Upper lobe of left lung (tissue), 6 donors: ENCODE measurements around the gene ZNF14. TPM values are rescaled to one million over a fixed set of nuclear protein-coding genes. Genes with fewer than 3 reads are reported as not detected.

Source experiments
- ATAC-seq, 2 donors: fragments of 200-7000 bp; cut with Tn5 transposase; one replicate each; pipeline ENCODE4 v1.9.1; 2022; ENCODE audit warnings: mild to moderate bottlenecking in 2 of 2, moderate library complexity in 2 of 2; ENCODE audit not compliant: low FRiP score in 2 of 2
- DNase-seq, 2 donors: peaks; one replicate each; pipeline ENCODE4 v3.0.0-alpha.2; 2019 to 2020
- H3K27ac ChIP-seq, 4 donors: fragments of 200-600 bp; sonication (generic); one replicate each; pipeline ENCODE4 v1.5.1; 2016 to 2019
- H3K27me3 ChIP-seq, 4 donors: fragments of 200-600 bp; sonication (generic); one replicate each; pipeline ENCODE4 v1.5.1; 2017 to 2019
- H3K36me3 ChIP-seq, 4 donors: fragments of 200-600 bp; sonication (generic); one replicate each; pipeline ENCODE4 v1.5.1; 2016 to 2019
- H3K4me1 ChIP-seq, 4 donors: fragments of 200-600 bp; sonication (generic); one replicate each; pipeline ENCODE4 v1.5.1; 2018 to 2019
- H3K4me3 ChIP-seq, 4 donors: fragments of 200-600 bp; sonication (generic); one replicate each; pipeline ENCODE4 v1.5.1; 2017 to 2019; ENCODE audit warnings: mild to moderate bottlenecking in 2 of 4, moderate library complexity in 1 of 4
- H3K9me3 ChIP-seq, 4 donors: fragments of 200-600 bp; sonication (generic); one replicate each; pipeline ENCODE4 v1.5.1; 2018 to 2019
- EP300 ChIP-seq, 4 donors: sonication (generic); formaldehyde crosslinking; IDR thresholded peaks; one replicate each; pipeline ENCODE4 v1.5.1; 2017; ENCODE audit warnings: antibody characterized with exemption in 4 of 4, control low read depth in 2 of 4
- POLR2A ChIP-seq, 4 donors: fragments of 450-650 bp; IDR thresholded peaks; one replicate each; pipeline ENCODE4 v1.5.1; 2016 to 2017; ENCODE audit warnings: antibody characterized with exemption in 4 of 4, mild to moderate bottlenecking in 2 of 4
- POLR2AphosphoS5 ChIP-seq, 2 donors: sonication (generic); formaldehyde crosslinking; IDR thresholded peaks; one replicate each; pipeline ENCODE4 v1.5.1; 2017; ENCODE audit warnings: antibody characterized with exemption in 2 of 2
- WGBS, 2 donors: methylation state at CpG; one replicate each; pipeline ENCODE4 v1.1.5; 2017 to 2018; 5-methylcytosine and 5-hydroxymethylcytosine counted together
- total RNA-seq, 6 donors: library from RNA; depleted of rRNA in 4 of 6; stranded (reverse); fragments of >200 nt in 4 of 6; gene quantifications; one replicate each; pipeline versions ENCODE4 v1.1.0 to v1.2.1, GENCODE V29; 2016 to 2021
- TF ChIP-seq, protein P1 (sequence below), 6 experiments: fragments of 450-650 bp in 4 of 6; fragments of 200-600 bp in 2 of 6; sonication (generic) in 2 of 6; IDR thresholded peaks; one replicate each; pipeline ENCODE4 v1.5.1; 2016 to 2019; ENCODE audit warnings: antibody characterized with exemption in 6 of 6
- donor health status: DM: no; HTN: no; CAD: no; lungs with moderate emphysema.
- donor health status: DM: no; HTN: yes; CAD: no; lungs with severe emphysema.

Gene ZNF14
- total RNA-seq, 6 donors from 2014 or later, result 4.7 to 13.6 (median 5.1) TPM

- ATAC-seq, result no peak
- TF ChIP-seq POLR2A (IDR thresholded peaks at IDR 0.05) (no peak), EP300 (IDR thresholded peaks at IDR 0.05) (no peak), POLR2AphosphoS5 (IDR thresholded peaks at IDR 0.05) (no peak)
- TF ChIP-seq, protein P1, sequence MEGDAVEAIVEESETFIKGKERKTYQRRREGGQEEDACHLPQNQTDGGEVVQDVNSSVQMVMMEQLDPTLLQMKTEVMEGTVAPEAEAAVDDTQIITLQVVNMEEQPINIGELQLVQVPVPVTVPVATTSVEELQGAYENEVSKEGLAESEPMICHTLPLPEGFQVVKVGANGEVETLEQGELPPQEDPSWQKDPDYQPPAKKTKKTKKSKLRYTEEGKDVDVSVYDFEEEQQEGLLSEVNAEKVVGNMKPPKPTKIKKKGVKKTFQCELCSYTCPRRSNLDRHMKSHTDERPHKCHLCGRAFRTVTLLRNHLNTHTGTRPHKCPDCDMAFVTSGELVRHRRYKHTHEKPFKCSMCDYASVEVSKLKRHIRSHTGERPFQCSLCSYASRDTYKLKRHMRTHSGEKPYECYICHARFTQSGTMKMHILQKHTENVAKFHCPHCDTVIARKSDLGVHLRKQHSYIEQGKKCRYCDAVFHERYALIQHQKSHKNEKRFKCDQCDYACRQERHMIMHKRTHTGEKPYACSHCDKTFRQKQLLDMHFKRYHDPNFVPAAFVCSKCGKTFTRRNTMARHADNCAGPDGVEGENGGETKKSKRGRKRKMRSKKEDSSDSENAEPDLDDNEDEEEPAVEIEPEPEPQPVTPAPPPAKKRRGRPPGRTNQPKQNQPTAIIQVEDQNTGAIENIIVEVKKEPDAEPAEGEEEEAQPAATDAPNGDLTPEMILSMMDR (IDR thresholded peaks at IDR 0.05), result no peak
- no peaks in the 10 kb centered on the region for H3K27me3 ChIP-seq
- no peaks in the 10 kb centered on the region for H3K4me1 ChIP-seq
- 73 to 81% methylated on average over 5 to 12 of the region's 17 CpGs for WGBS, 2 donors
- no peak overlapping the region for H3K27ac ChIP-seq
- no peaks in the 10 kb centered on the region for H3K9me3 ChIP-seq
- peak in 1 of 2 donors; percentile 59 for DNase-seq
- no peak overlapping the region for H3K4me3 ChIP-seq
- no peaks in the 10 kb centered on the region for H3K36me3 ChIP-seq
Measured at GRCh38 chr19:19749908-19750841, 17.3 kb upstream of the ZNF14 start.

DNA sequence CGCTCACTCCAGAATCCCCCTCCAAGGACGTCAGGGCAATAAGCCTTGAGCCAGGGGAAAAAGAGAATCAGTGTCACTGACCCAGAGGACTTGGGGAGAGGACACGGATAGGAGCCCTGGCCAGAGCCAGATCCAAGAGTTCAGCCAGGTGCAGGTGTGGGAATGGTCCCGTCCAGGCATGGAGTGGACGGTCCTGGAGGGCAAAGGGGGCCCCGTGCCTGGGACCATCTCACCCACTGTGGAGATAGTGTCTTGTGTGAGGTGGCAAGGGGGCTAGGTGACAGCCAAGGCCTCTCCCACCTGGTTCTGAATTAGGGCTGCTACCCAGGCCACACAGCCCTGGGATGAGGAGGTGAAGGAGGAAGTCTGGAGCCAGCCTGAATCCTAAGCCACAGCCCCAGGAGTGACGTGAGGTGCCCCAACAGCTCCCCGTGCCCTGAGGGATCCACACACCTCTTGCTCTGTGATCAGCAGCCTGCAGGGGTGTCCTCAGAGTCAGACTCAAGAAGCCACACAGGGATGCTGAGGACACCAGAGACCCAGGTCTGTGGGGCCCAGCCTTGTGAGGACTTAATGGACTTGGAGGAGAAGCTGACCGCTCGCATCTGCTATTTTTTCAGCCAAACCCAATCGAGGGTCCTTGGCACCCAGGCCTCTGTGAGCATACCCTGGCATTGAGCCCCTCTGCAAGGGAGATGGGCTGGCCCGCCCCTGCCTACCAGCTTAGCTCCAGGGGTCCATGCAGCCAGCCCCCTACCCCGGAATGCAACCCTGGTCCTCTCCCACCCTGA, 16.4 kb upstream of the ZNF14 start:
- H3K36me3 ChIP-seq, result no peaks in the 10 kb centered on the region
- TF ChIP-seq EP300 (IDR thresholded peaks at IDR 0.05) (no peak), POLR2AphosphoS5 (IDR thresholded peaks at IDR 0.05) (no peak), POLR2A (IDR thresholded peaks at IDR 0.05) (no peak)
- TF ChIP-seq, protein P1 (IDR thresholded peaks at IDR 0.05), result no peak
- peak in 1 of 2 donors; percentile 22 for DNase-seq
- no peaks in the 10 kb centered on the region for H3K4me1 ChIP-seq
- H3K27me3 ChIP-seq, result no peaks in the 10 kb centered on the region
- 81 to 83% methylated on average over 7 to 12 of the region's 13 CpGs for WGBS, 2 donors
- no peak overlapping the region for H3K27ac ChIP-seq
- no peak for ATAC-seq
- H3K4me3 ChIP-seq, result no peak overlapping the region
- no peaks in the 10 kb centered on the region for H3K9me3 ChIP-seq

GRCh38 chr19:19748249-19748938, 15.5 kb upstream of the ZNF14 start:
- Histone ChIP-seq H3K36me3 (no peaks in the 10 kb centered on the region), H3K9me3 (no peaks in the 10 kb centered on the region), H3K27ac (no peak overlapping the region), H3K27me3 (no peaks in the 10 kb centered on the region), H3K4me1 (no peaks in the 10 kb centered on the region), H3K4me3 (no peak overlapping the region)
- ATAC-seq (no peak), DNase-seq (peak in 1 of 2 donors; percentile 45)
- TF ChIP-seq POLR2A (IDR thresholded peaks at IDR 0.05) (no peak), EP300 (IDR thresholded peaks at IDR 0.05) (no peak), POLR2AphosphoS5 (IDR thresholded peaks at IDR 0.05) (no peak)
- TF ChIP-seq, protein P1 (IDR thresholded peaks at IDR 0.05), result no peak
- 76 to 84% methylated on average over 4 to 9 of the region's 9 CpGs for WGBS, 2 donors

- ATAC-seq (no peak), DNase-seq (peak in 1 of 2 donors; percentile 34)
- Histone ChIP-seq H3K36me3 (no peaks in the 10 kb centered on the region), H3K4me3 (no peak overlapping the region), H3K27ac (no peak overlapping the region), H3K9me3 (no peaks in the 10 kb centered on the region), H3K4me1 (no peaks in the 10 kb centered on the region), H3K27me3 (no peaks in the 10 kb centered on the region)
- TF ChIP-seq POLR2A (IDR thresholded peaks at IDR 0.05) (no peak), POLR2AphosphoS5 (IDR thresholded peaks at IDR 0.05) (no peak), EP300 (IDR thresholded peaks at IDR 0.05) (no peak)
- TF ChIP-seq, protein P1 (IDR thresholded peaks at IDR 0.05), result no peak
- 60 to 95% methylated on average over 1 to 12 of the region's 13 CpGs for WGBS, 2 donors
Measured at GRCh38 chr19:19747357-19748220, 14.7 kb upstream of the ZNF14 start.
